DND-41 (cell line): ENCODE data around the gene SMTN.

Experiments used
- CTCF ChIP-seq: IDR thresholded peaks from 2 replicates; pipeline ENCODE4 v1.5.1; 2012; ENCODE audit warnings: borderline replicate concordance, low read length, moderate library complexity, mild to moderate bottlenecking; ENCODE audit not compliant: poor library complexity, severe bottlenecking; ENCODE audit errors: extremely low read depth
- EZH2 ChIP-seq: IDR thresholded peaks from 3 replicates; pipeline ENCODE4 v1.6.1; 2012; ENCODE audit warnings: borderline replicate concordance, low read depth, mild to moderate bottlenecking, moderate library complexity, low read length, inconsistent platforms; ENCODE audit not compliant: severe bottlenecking

GRCh38 chr22:31095637-31096249, 14.6 kb downstream of the SMTN start:
- TF ChIP-seq CTCF, result no peak
- no peak for TF ChIP-seq EZH2
